Measurements from ENCODE around the gene PTTG1IP. TPM values are rescaled to one million over a fixed set of nuclear protein-coding genes. Genes with fewer than 3 reads are reported as not detected.

PTTG1IP gene
- total RNA-seq, 6 donors from 2014 or later: 150 to 316 (median 247) TPM

- TF ChIP-seq POLR2AphosphoS5 (IDR thresholded peaks at IDR 0.05) (no peak), EP300 (IDR thresholded peaks at IDR 0.05) (no peak), POLR2A (IDR thresholded peaks at IDR 0.05) (no peak), CTCF (IDR thresholded peaks at IDR 0.05) (no peak)
- peak in 1 of 2 donors; percentile 20 for ATAC-seq (ENCODE audit: low FRiP score in 2 of 2)
- 88 to 93% methylated on average over 9 to 24 of the region's 30 CpGs for WGBS, 2 donors
Measured at GRCh38 chr21:44838039-44838895, 35.2 kb downstream of the PTTG1IP start.

GRCh38 chr21:44837537-44837936 lies 36.0 kb downstream of the PTTG1IP start:
- DNase-seq: no peak
- peaks cover 0 to 7% (median 2%) of the 10 kb centered on the region in 4 donors for H3K4me1 ChIP-seq
- TF ChIP-seq CTCF (IDR thresholded peaks at IDR 0.05) (no peak), EP300 (IDR thresholded peaks at IDR 0.05) (no peak), POLR2A (IDR thresholded peaks at IDR 0.05) (no peak), POLR2AphosphoS5 (IDR thresholded peaks at IDR 0.05) (no peak)
- 80 to 84% methylated on average over 5 of the region's 13 CpGs for WGBS, 2 donors
- no peak for ATAC-seq (ENCODE audit: low FRiP score in 2 of 2)
- H3K27me3 ChIP-seq: no peaks in the 10 kb centered on the region
- no peaks in the 10 kb centered on the region for H3K36me3 ChIP-seq
- no peaks in the 10 kb centered on the region for H3K9me3 ChIP-seq
- H3K4me3 ChIP-seq: no peak overlapping the region
- H3K27ac ChIP-seq: no peak overlapping the region

More at GRCh38 chr21:44838039-44838895, 35.2 kb downstream of the PTTG1IP start:
- Histone ChIP-seq H3K4me1 (peaks cover 0 to 7% (median 2%) of the 10 kb centered on the region in 4 donors), H3K9me3 (no peaks in the 10 kb centered on the region), H3K4me3 (no peak overlapping the region), H3K27me3 (no peaks in the 10 kb centered on the region), H3K36me3 (no peaks in the 10 kb centered on the region), H3K27ac (no peak overlapping the region)
- no peak for DNase-seq

- Histone ChIP-seq H3K36me3 (no peaks in the 10 kb centered on the region), H3K4me1 (peaks cover 0 to 7% (median 2%) of the 10 kb centered on the region in 4 donors), H3K4me3 (no peak overlapping the region), H3K9me3 (no peaks in the 10 kb centered on the region), H3K27ac (no peak overlapping the region), H3K27me3 (no peaks in the 10 kb centered on the region)
- peak in 1 of 2 donors; percentile 68 for DNase-seq
- WGBS, 2 donors: 61 to 66% methylated on average over 8 to 26 of the region's 37 CpGs
- TF ChIP-seq POLR2A (IDR thresholded peaks at IDR 0.05) (no peak), POLR2AphosphoS5 (IDR thresholded peaks at IDR 0.05) (no peak), CTCF (IDR thresholded peaks at IDR 0.05) (no peak), EP300 (IDR thresholded peaks at IDR 0.05) (no peak)
- peak; percentile 43 to 49 for ATAC-seq (ENCODE audit: low FRiP score in 2 of 2)
Measured at GRCh38 chr21:44836666-44837471, 36.6 kb downstream of the PTTG1IP start.

- no peak for TF ChIP-seq EP300 (IDR thresholded peaks at IDR 0.05)
- no peak for TF ChIP-seq POLR2AphosphoS5 (IDR thresholded peaks at IDR 0.05)
- no peak for TF ChIP-seq POLR2A (IDR thresholded peaks at IDR 0.05)
- TF ChIP-seq CTCF (IDR thresholded peaks at IDR 0.05): no peak
- no peak for ATAC-seq (ENCODE audit: low FRiP score in 2 of 2)
- Histone ChIP-seq H3K4me1 (peaks cover 0 to 7% (median 2%) of the 10 kb centered on the region in 4 donors), H3K4me3 (no peak overlapping the region), H3K9me3 (no peaks in the 10 kb centered on the region), H3K27ac (no peak overlapping the region), H3K36me3 (no peaks in the 10 kb centered on the region), H3K27me3 (no peaks in the 10 kb centered on the region)
- no peak for DNase-seq
- WGBS, 2 donors: 57% methylated on average over 1 of the region's 3 CpGs; no CpG with 5 or more reads in 1 of the 2 donors
Measured at GRCh38 chr21:44836349-44836665, 37.2 kb downstream of the PTTG1IP start.

Measured in upper lobe of left lung (tissue), 6 donors.